MM.1S (cell line): ENCODE results near the gene HSD17B13.

ENCODE experiments used
- DNase-seq: peaks from one replicate; pipeline ENCODE4 v3.0.0-alpha.2; 2015
- H2AFZ ChIP-seq: fragments of 300-600 bp; sonication (generic); 2 replicates; pipeline ENCODE4 v1.6.0; 2016; ENCODE audit warnings: antibody characterized with exemption, low read length
- H3F3A ChIP-seq: fragments of 300-600 bp; sonication (generic); 2 replicates; pipeline ENCODE4 v1.6.1; 2016; ENCODE audit warnings: mild to moderate bottlenecking, antibody characterized with exemption, low read length, moderate library complexity, mixed read lengths; ENCODE audit not compliant: insufficient read depth
- H3K27ac ChIP-seq: fragments of 300-600 bp; sonication (generic); 2 replicates; pipeline ENCODE4 v1.5.1; 2016; ENCODE audit warnings: mild to moderate bottlenecking, low read length
- H3K27me3 ChIP-seq: fragments of 300-600 bp; sonication (generic); replicated peaks from 2 replicates; pipeline ENCODE4 v1.6.0; 2016; ENCODE audit warnings: low read length; ENCODE audit not compliant: insufficient read depth
- H3K36me3 ChIP-seq: fragments of 300-600 bp; sonication (generic); replicated peaks from 2 replicates; pipeline ENCODE4 v1.6.1; 2016; ENCODE audit warnings: mild to moderate bottlenecking, low read length, mixed read lengths; ENCODE audit not compliant: insufficient read depth
- H3K4me1 ChIP-seq: fragments of 300-600 bp; sonication (generic); 2 replicates; pipeline ENCODE4 v1.6.1; 2016; ENCODE audit warnings: low read length, mixed read lengths
- H3K4me2 ChIP-seq: fragments of 300-600 bp; sonication (generic); 2 replicates; pipeline ENCODE4 v1.6.0; 2016; ENCODE audit warnings: low read depth, low read length
- H3K4me3 ChIP-seq: fragments of 300-600 bp; sonication (generic); 2 replicates; pipeline ENCODE4 v1.5.1; 2016; ENCODE audit warnings: low read length, mixed read lengths
- H3K79me2 ChIP-seq: fragments of 300-600 bp; sonication (generic); 2 replicates; pipeline ENCODE4 v1.6.1; 2016; ENCODE audit warnings: mixed run types, low read length, mixed read lengths
- H3K9ac ChIP-seq: fragments of 300-600 bp; sonication (generic); 2 replicates; pipeline ENCODE4 v1.6.1; 2016; ENCODE audit warnings: low read length, mixed read lengths
- H3K9me2 ChIP-seq: fragments of 300-600 bp; sonication (generic); replicated peaks from 2 replicates; pipeline ENCODE4 v1.6.1; 2016; ENCODE audit warnings: mild to moderate bottlenecking, low read length, mixed read lengths; ENCODE audit not compliant: insufficient read depth
- H3K9me3 ChIP-seq: fragments of 300-600 bp; sonication (generic); replicated peaks from 2 replicates; pipeline ENCODE4 v1.6.1; 2016; ENCODE audit warnings: mild to moderate bottlenecking, low read length, mixed read lengths; ENCODE audit not compliant: insufficient read depth
- H4K20me1 ChIP-seq: fragments of 300-600 bp; sonication (generic); 2 replicates; pipeline ENCODE4 v1.6.1; 2016; ENCODE audit warnings: mild to moderate bottlenecking, low read length, moderate library complexity, mixed read lengths; ENCODE audit not compliant: insufficient read depth
- CTCF ChIP-seq: fragments of 300-600 bp; sonication (generic); IDR thresholded peaks from 2 replicates; pipeline ENCODE4 v1.5.1; 2016; ENCODE audit warnings: antibody characterized with exemption, low read length, mixed read lengths
- EZH2 ChIP-seq: fragments of 300-600 bp; sonication (generic); optimal IDR thresholded peaks from 2 replicates; pipeline ENCODE3; 2017; ENCODE audit warnings: low read depth, mild to moderate bottlenecking, antibody characterized with exemption, low read length, mixed read lengths
- EZH2phosphoT487 ChIP-seq: fragments of 300-600 bp; sonication (generic); IDR thresholded peaks from 2 replicates; pipeline ENCODE4 v1.6.1; 2018; ENCODE audit warnings: antibody characterized with exemption, low read length

The HSD17B13 gene

GRCh38 chr4:87274327-87274726 lies 48.4 kb downstream of the HSD17B13 start:
- TF ChIP-seq EZH2phosphoT487 (no peak), CTCF (no peak), EZH2 (no peak)
- Histone ChIP-seq H3K27ac (no peak overlapping the region), H3K9me2 (no peaks in the 10 kb centered on the region), H3K79me2 (no peaks in the 10 kb centered on the region), H3K4me2 (no peak overlapping the region), H3K4me1 (no peaks in the 10 kb centered on the region), H3K9me3 (no peaks in the 10 kb centered on the region), H3F3A (no peaks in the 10 kb centered on the region), H4K20me1 (no peaks in the 10 kb centered on the region), H3K27me3 (no peaks in the 10 kb centered on the region), H3K4me3 (no peak overlapping the region), H3K9ac (no peak overlapping the region), H2AFZ (no peak overlapping the region), H3K36me3 (no peaks in the 10 kb centered on the region)
- no peak for DNase-seq

GRCh38 chr4:87270825-87271224 lies 51.9 kb downstream of the HSD17B13 start:
- no peak for DNase-seq
- H3K27ac ChIP-seq: no peak overlapping the region
- H3K79me2 ChIP-seq: no peaks in the 10 kb centered on the region
- H3K36me3 ChIP-seq: no peaks in the 10 kb centered on the region
- H2AFZ ChIP-seq: no peak overlapping the region
- no peaks in the 10 kb centered on the region for H4K20me1 ChIP-seq
- no peaks in the 10 kb centered on the region for H3K9me2 ChIP-seq
- TF ChIP-seq CTCF (no peak), EZH2 (no peak), EZH2phosphoT487 (no peak)
- no peaks in the 10 kb centered on the region for H3F3A ChIP-seq
- no peak overlapping the region for H3K4me2 ChIP-seq
- no peaks in the 10 kb centered on the region for H3K27me3 ChIP-seq
- no peak overlapping the region for H3K4me3 ChIP-seq
- H3K9me3 ChIP-seq: no peaks in the 10 kb centered on the region
- H3K4me1 ChIP-seq: no peaks in the 10 kb centered on the region
- no peak overlapping the region for H3K9ac ChIP-seq

- Histone ChIP-seq H3K9ac (no peak overlapping the region), H3K9me2 (no peaks in the 10 kb centered on the region), H2AFZ (no peak overlapping the region), H3K4me2 (no peak overlapping the region), H3K27me3 (no peaks in the 10 kb centered on the region), H4K20me1 (no peaks in the 10 kb centered on the region), H3K4me3 (no peak overlapping the region), H3K9me3 (no peaks in the 10 kb centered on the region), H3K36me3 (no peaks in the 10 kb centered on the region), H3K79me2 (no peaks in the 10 kb centered on the region), H3K4me1 (no peaks in the 10 kb centered on the region), H3K27ac (no peak overlapping the region), H3F3A (no peaks in the 10 kb centered on the region)
- TF ChIP-seq EZH2 (no peak), CTCF (peak; percentile 21)
- no peak for DNase-seq
These were observed 52.5 kb downstream of the HSD17B13 start for GRCh38 chr4:87270144-87270543.

GRCh38 chr4:87268411-87268810 lies 54.3 kb downstream of the HSD17B13 start:
- Histone ChIP-seq H3K4me1 (no peaks in the 10 kb centered on the region), H3K4me3 (no peak overlapping the region), H3K9ac (no peak overlapping the region), H3K9me3 (no peaks in the 10 kb centered on the region), H2AFZ (no peak overlapping the region), H3K27me3 (no peaks in the 10 kb centered on the region), H3K27ac (no peak overlapping the region), H3K9me2 (no peaks in the 10 kb centered on the region), H3K36me3 (no peaks in the 10 kb centered on the region), H3K79me2 (no peaks in the 10 kb centered on the region), H4K20me1 (no peaks in the 10 kb centered on the region), H3K4me2 (no peak overlapping the region), H3F3A (no peaks in the 10 kb centered on the region)
- TF ChIP-seq EZH2phosphoT487 (no peak), CTCF (no peak), EZH2 (no peak)
- DNase-seq: no peak
